Effector memory CD8-positive, alpha-beta T cell (primary cell): Measurements from ENCODE around the gene CPSF3.
"Not testable (repeated sequence)": the region's sequence is repeated elsewhere in the genome, so short reads cannot be mapped to it uniquely, and the experiment has no call there.

Source experiments
- ATAC-seq: fragments of 150-1000 bp; cut with Tn5 transposase; replicated peaks from 2 replicates; pipeline ENCODE4 v1.10.0; 2021; ENCODE audit warnings: mild to moderate bottlenecking, moderate library complexity
- DNase-seq, 3 experiments: peaks; one replicate each; pipeline ENCODE4 v3.0.0; 2021
- H3K27ac Mint-ChIP-seq, 2 donors: one replicate each; pipeline ENCODE4 v1.8.0; 2022; ENCODE audit warnings: mild to moderate bottlenecking in 2 of 2, mixed read lengths in 2 of 2, moderate library complexity in 2 of 2
- H3K27me3 Mint-ChIP-seq, 2 donors: one replicate each; pipeline ENCODE4 v1.8.0; 2022; ENCODE audit warnings: mixed read lengths in 2 of 2
- H3K36me3 Mint-ChIP-seq: one replicate; pipeline ENCODE4 v1.8.0; 2022; ENCODE audit warnings: mild to moderate bottlenecking, moderate library complexity, mixed read lengths; ENCODE audit not compliant: insufficient read depth
- H3K4me1 Mint-ChIP-seq, 2 donors: one replicate each; pipeline ENCODE4 v1.8.0; 2022; ENCODE audit warnings: low read depth in 2 of 2, mixed read lengths in 2 of 2
- H3K4me3 Mint-ChIP-seq, 2 donors: one replicate each; pipeline ENCODE4 v1.8.0; 2022; ENCODE audit warnings: mild to moderate bottlenecking in 2 of 2, mixed read lengths in 2 of 2, moderate library complexity in 2 of 2
- H3K9me3 Mint-ChIP-seq, 2 donors: one replicate each; pipeline ENCODE4 v1.8.0; 2022; ENCODE audit warnings: mixed read lengths in 2 of 2

The CPSF3 gene

DNA sequence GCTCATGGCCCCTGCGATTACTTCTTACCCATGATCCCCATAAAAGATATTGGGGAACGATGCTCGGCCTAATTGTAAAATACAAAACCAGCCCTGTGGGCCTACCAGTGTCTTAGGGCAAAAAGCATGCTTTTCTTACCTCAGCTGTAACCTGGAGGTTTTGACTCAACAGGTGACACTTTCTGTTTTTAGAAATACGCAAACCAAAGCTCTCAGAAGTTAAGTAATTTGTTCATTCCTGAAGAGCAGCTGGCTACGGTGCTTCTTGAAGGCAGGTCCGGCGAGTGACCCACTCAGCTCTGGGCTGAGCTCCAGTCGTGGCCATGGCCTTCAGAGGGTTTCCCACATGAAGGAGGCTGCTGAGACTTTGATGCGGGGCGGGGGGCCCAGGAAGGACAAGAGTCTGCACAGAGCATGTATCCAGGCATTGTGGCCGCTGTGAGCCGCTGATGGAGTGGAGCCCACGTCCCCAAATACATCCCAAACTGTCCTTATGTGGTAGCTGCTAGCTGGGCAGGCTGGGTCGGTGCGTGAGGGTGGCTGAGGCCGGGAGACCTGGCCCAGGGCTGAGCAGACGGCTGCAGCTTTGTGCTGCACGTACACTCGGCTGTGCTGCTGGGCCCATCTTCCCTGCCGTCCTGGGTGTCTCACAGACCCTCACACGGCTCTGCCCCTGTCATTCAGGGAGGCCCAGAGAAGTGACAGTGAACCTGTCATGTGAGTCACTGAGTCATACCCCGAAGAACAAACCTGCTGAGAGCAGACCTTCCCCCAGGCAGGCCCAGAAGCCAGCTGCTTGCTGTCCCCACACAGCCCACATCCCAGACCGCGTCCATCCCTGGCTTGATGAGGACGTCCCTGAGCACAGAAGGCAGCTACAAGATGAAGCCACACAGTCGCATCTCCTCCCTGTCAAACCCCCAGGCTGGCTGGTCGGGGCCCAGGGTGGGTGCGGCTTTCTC lies 34.2 kb upstream of the CPSF3 start:
- no peak overlapping the region for H3K27ac Mint-ChIP-seq
- no peaks in the 10 kb centered on the region for H3K9me3 Mint-ChIP-seq
- H3K4me1 Mint-ChIP-seq, result no peaks in the 10 kb centered on the region

GRCh38 chr2:9390151-9390850 lies 33.2 kb upstream of the CPSF3 start:
- ATAC-seq (no peak), DNase-seq (no peak)
- Mint-ChIP-seq H3K27me3 (no peaks in the 10 kb centered on the region), H3K4me1 (no peaks in the 10 kb centered on the region), H3K27ac (no peak overlapping the region), H3K4me3 (no peak overlapping the region), H3K9me3 (no peaks in the 10 kb centered on the region), H3K36me3 (no peaks in the 10 kb centered on the region)

More for the DNA sequence above, 34.2 kb upstream of the CPSF3 start:
- no peaks in the 10 kb centered on the region for H3K27me3 Mint-ChIP-seq
- no peak for DNase-seq
- no peak for ATAC-seq
- no peak overlapping the region for H3K4me3 Mint-ChIP-seq
- H3K36me3 Mint-ChIP-seq, result no peaks in the 10 kb centered on the region

DNA sequence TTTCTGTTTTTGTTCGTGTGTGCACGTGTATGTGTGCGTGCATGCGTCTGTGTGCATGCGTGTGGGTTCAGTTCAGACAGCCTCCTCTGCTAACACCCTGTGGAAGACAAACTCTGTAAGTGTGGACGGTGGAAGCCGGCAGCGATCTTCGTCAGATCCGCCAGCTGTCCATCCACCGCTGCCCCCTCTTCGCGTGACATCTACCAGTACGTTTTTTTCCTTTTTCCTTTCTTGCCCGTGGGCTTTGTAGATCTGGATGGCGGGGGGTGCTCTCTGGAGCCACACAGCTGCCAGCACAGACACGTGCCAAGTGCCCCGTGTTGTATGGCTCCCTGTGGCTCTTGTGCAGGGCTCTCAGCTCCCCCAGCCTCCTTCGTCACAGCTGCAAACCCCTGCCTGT lies 32.5 kb upstream of the CPSF3 start:
- no peak overlapping the region for H3K27ac Mint-ChIP-seq
- no peaks in the 10 kb centered on the region for H3K9me3 Mint-ChIP-seq
- DNase-seq (no peak), ATAC-seq (no peak)
- no peak overlapping the region for H3K4me3 Mint-ChIP-seq
- H3K4me1 Mint-ChIP-seq, result no peaks in the 10 kb centered on the region
- no peaks in the 10 kb centered on the region for H3K36me3 Mint-ChIP-seq
- H3K27me3 Mint-ChIP-seq, result no peaks in the 10 kb centered on the region

DNA sequence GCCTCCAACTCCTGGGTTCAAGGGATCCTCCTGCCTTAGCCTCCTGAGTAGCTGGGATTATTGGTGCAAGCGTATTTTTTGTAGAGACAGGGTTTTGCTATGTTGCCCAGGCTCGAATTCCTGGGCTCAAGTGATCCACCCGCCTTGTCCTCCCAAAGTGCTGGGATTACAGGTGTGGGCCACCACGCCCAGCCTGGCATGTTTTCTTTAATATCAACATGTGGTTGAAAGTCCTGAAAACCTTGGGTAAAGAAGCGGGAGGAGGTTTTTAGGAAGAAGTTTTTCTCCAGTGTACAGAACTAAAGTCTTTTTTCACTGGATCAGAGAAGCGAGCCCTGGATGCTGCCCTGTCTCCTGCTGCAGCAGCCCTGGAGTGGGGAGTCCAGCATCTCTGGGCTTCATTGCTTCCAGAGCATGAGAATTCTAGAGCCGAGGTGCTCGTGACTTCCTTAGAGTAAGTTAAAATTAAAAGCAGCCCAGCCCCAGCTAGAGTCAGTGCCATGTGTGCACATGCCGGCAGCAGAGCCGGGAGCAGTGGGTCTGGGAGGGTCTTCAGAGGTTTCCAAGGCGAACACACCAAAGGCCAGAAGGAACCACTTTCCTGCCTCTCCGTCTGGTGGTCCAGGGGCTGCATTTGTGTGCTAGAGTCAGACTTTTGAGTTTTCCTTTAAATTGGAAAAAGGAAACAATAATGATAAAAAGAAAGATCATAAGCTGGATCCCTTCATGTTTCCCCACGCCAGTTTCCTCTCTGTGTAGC lies 31.3 kb upstream of the CPSF3 start:
- H3K27me3 Mint-ChIP-seq, result no peaks in the 10 kb centered on the region
- ATAC-seq (no peak), DNase-seq (no peak)
- no peaks in the 10 kb centered on the region for H3K36me3 Mint-ChIP-seq
- H3K9me3 Mint-ChIP-seq, result no peaks in the 10 kb centered on the region
- H3K4me3 Mint-ChIP-seq, result no peak overlapping the region
- no peaks in the 10 kb centered on the region for H3K4me1 Mint-ChIP-seq
- no peak overlapping the region for H3K27ac Mint-ChIP-seq

DNA sequence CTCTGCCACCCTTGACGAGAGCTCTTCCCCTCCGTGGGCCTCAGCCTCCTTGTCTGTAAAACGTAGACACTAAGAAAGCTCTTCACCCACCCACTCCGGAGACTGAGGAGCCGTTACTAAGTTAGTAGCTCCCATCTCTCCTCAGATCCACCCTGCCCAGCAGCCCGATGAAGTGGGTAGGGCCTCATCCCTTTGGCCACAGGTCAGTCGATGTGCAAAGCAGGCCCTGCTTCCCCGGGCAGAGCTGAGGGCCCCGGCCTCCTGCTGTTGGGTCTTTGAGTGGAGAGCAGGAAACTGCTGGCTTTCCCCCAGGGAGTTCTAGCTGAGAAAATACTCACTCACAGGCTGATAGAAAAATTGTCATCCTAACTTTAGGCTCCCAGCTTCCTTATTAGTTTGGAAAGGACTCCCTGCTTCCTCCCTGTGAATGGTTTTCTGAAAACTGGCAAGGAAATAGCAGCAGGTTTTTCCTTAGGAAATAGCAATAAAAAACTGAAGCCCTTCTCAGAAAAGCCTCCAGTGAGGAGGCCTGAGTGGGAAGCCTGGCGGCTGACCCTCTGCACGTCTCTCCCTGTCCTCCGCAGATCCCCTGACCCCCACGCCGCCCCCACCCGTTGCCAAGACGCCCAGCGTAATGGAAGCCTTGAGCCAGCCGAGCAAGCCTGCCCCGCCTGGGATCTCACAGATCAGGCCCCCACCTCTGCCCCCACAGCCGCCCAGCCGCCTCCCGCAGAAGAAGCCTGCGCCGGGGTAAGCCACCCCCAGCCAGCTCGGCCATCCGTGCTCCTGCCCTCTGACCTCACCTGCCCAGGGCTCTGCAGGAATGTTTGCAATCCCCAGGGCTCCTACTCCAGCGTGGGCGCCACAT lies 30.3 kb upstream of the CPSF3 start:
- ATAC-seq (no peak), DNase-seq (no peak)
- Mint-ChIP-seq H3K4me3 (no peak overlapping the region), H3K36me3 (no peaks in the 10 kb centered on the region), H3K27ac (no peak overlapping the region), H3K4me1 (no peaks in the 10 kb centered on the region), H3K9me3 (no peaks in the 10 kb centered on the region), H3K27me3 (no peaks in the 10 kb centered on the region)

- H3K9me3 Mint-ChIP-seq, result no peaks in the 10 kb centered on the region
- ATAC-seq (no peak), DNase-seq (no peak)
- no peaks in the 10 kb centered on the region for H3K27me3 Mint-ChIP-seq
- H3K4me3 Mint-ChIP-seq, result no peak overlapping the region
- H3K4me1 Mint-ChIP-seq, result peaks cover 0 to 2% of the 10 kb centered on the region in 2 donors
- no peak overlapping the region for H3K27ac Mint-ChIP-seq
- H3K36me3 Mint-ChIP-seq, result no peaks in the 10 kb centered on the region
Measured at GRCh38 chr2:9394816-9395215, 28.6 kb upstream of the CPSF3 start.

DNA sequence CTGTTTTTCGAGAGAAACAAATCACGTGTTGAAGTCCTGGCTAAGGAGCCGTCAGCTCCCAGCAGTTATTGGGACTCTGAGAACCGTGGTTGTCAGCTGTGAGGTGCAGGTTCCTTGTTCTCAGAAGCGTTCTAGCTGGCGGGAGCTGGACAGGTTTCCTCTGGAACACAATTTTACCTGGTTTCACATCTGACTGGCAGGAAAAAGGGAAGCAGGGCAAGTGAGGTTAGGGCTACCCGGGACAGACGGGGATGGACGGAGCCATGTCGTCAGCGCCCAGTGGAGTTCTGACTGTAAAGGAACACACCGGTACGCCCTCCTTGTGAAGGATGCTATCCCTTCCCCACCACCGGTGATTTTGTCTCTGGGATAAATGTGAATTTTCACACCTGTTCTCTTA lies 26.3 kb upstream of the CPSF3 start:
- peak overlapping the region in 1 of 2 donors; percentile 71 for H3K27ac Mint-ChIP-seq

DNA sequence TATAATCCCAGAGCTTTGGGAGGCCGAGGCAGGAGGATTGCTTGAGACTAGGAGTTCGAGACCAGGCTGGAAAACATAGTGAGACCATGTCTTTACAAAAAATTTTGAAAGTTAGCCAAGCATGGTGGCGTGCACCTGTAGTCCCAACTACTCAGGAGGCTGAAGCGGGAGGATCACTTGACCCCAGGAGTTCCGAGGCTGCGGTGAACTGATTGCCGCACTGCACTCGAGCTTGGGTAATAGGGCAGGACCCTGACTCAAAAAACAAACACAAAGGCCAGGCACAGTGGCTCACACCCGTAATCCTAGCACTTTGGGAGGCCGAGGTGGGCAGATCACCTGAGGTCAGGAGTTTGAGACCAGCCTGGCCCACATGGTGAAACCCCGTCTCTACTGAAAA lies 25.2 kb upstream of the CPSF3 start:
- peaks cover 0 to 13% of the 10 kb centered on the region in 2 donors for H3K27me3 Mint-ChIP-seq
- H3K4me3 Mint-ChIP-seq, ATAC-seq, DNase-seq, H3K36me3 Mint-ChIP-seq, H3K9me3 Mint-ChIP-seq, H3K27ac Mint-ChIP-seq, H3K4me1 Mint-ChIP-seq: not testable (repeated sequence)

More for the DNA sequence above, 26.3 kb upstream of the CPSF3 start:
- ATAC-seq, result no peak
- DNase-seq, result no peak
- H3K4me3 Mint-ChIP-seq, result no peak overlapping the region
- H3K4me1 Mint-ChIP-seq, result peaks cover 0 to 10% of the 10 kb centered on the region in 2 donors
- no peaks in the 10 kb centered on the region for H3K36me3 Mint-ChIP-seq
- H3K9me3 Mint-ChIP-seq, result no peaks in the 10 kb centered on the region
- peaks cover 0 to 13% of the 10 kb centered on the region in 2 donors for H3K27me3 Mint-ChIP-seq

- H3K4me3 Mint-ChIP-seq, result no peak overlapping the region
- DNase-seq (no peak), ATAC-seq (no peak)
- H3K4me1 Mint-ChIP-seq, result peaks cover 0 to 10% of the 10 kb centered on the region in 2 donors
- no peak overlapping the region for H3K27ac Mint-ChIP-seq
- H3K27me3 Mint-ChIP-seq, result peaks cover 0 to 13% of the 10 kb centered on the region in 2 donors
- H3K9me3 Mint-ChIP-seq, result no peaks in the 10 kb centered on the region
- no peaks in the 10 kb centered on the region for H3K36me3 Mint-ChIP-seq
Measured at GRCh38 chr2:9398881-9399780, 24.3 kb upstream of the CPSF3 start.

- Mint-ChIP-seq H3K9me3 (no peaks in the 10 kb centered on the region), H3K27me3 (peaks cover 0 to 13% of the 10 kb centered on the region in 2 donors), H3K36me3 (no peaks in the 10 kb centered on the region), H3K4me1 (peaks cover 0 to 10% of the 10 kb centered on the region in 2 donors), H3K4me3 (no peak overlapping the region), H3K27ac (peak overlapping the region; percentile 79 to 81)
- DNase-seq (no peak), ATAC-seq (no peak)
Measured at GRCh38 chr2:9400268-9401058, 23.0 kb upstream of the CPSF3 start.

GRCh38 chr2:9401059-9401547 lies 22.4 kb upstream of the CPSF3 start:
- no peak for ATAC-seq
- Mint-ChIP-seq H3K27ac (peak overlapping the region; percentile 79 to 81), H3K36me3 (no peaks in the 10 kb centered on the region), H3K4me1 (peaks cover 0 to 10% of the 10 kb centered on the region in 2 donors), H3K9me3 (no peaks in the 10 kb centered on the region), H3K27me3 (peaks cover 0 to 13% of the 10 kb centered on the region in 2 donors), H3K4me3 (no peak overlapping the region)
- no peak for DNase-seq
